ENCODE measurements around the gene MAST3. TPM values are rescaled to one million over a fixed set of nuclear protein-coding genes. Genes with fewer than 3 reads are reported as not detected.

Gene MAST3
- total RNA-seq, 1 donor from 2014 or later, result 16.6 TPM

- Mint-ChIP-seq H3K36me3 (ENCODE audit: unreplicated experiment) (no peaks in the 10 kb centered on the region), H3K4me3 (ENCODE audit: unreplicated experiment) (no peak overlapping the region), H3K27ac (ENCODE audit: unreplicated experiment) (no peak overlapping the region), H3K27me3 (ENCODE audit: unreplicated experiment) (peaks cover 5% of the 10 kb centered on the region), H3K4me1 (ENCODE audit: low read depth, unreplicated experiment) (no peaks in the 10 kb centered on the region), H3K9me3 (ENCODE audit: unreplicated experiment) (peaks cover 2% of the 10 kb centered on the region)
- DNase-seq, result no peak
- TF ChIP-seq, protein P1, sequence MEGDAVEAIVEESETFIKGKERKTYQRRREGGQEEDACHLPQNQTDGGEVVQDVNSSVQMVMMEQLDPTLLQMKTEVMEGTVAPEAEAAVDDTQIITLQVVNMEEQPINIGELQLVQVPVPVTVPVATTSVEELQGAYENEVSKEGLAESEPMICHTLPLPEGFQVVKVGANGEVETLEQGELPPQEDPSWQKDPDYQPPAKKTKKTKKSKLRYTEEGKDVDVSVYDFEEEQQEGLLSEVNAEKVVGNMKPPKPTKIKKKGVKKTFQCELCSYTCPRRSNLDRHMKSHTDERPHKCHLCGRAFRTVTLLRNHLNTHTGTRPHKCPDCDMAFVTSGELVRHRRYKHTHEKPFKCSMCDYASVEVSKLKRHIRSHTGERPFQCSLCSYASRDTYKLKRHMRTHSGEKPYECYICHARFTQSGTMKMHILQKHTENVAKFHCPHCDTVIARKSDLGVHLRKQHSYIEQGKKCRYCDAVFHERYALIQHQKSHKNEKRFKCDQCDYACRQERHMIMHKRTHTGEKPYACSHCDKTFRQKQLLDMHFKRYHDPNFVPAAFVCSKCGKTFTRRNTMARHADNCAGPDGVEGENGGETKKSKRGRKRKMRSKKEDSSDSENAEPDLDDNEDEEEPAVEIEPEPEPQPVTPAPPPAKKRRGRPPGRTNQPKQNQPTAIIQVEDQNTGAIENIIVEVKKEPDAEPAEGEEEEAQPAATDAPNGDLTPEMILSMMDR (IDR thresholded peaks at IDR 0.05; ENCODE audit: partially characterized antibody, unreplicated experiment), result no peak
Measured at GRCh38 chr19:18091217-18091608, 6.4 kb upstream of the MAST3 start.

- no peak overlapping the region for H3K27ac Mint-ChIP-seq (ENCODE audit: unreplicated experiment)
- H3K27me3 Mint-ChIP-seq (ENCODE audit: unreplicated experiment), result peaks cover under 1% of the 10 kb centered on the region
- peaks cover 2% of the 10 kb centered on the region for H3K9me3 Mint-ChIP-seq (ENCODE audit: unreplicated experiment)
- no peaks in the 10 kb centered on the region for H3K4me1 Mint-ChIP-seq (ENCODE audit: low read depth, unreplicated experiment)
- no peak overlapping the region for H3K4me3 Mint-ChIP-seq (ENCODE audit: unreplicated experiment)
- TF ChIP-seq, protein P1 (IDR thresholded peaks at IDR 0.05; ENCODE audit: partially characterized antibody, unreplicated experiment), result no peak
- DNase-seq, result no peak
- no peaks in the 10 kb centered on the region for H3K36me3 Mint-ChIP-seq (ENCODE audit: unreplicated experiment)
Measured at GRCh38 chr19:18093439-18094161, 4.0 kb upstream of the MAST3 start.

DNA sequence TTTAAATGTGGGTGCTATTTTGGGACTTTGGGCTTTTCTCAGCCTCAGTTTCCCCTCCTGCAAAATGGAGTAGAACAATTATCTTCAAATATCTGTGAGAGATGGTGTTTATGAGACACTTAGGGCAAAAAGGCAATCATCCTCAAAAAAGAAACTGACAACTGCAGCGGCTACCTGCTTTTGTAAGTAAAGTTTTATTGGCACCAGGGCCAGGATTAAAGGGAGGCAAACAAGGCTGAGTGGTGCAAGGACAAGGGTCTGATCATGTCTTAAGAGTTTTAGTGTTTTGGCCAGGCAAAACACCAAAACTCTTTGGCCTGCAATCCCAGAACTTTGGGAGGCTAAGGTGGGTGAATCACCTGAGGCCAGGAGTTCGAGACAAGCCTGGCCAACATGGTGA is 1.3 kb upstream of the MAST3 start:
- peaks cover 4% of the 10 kb centered on the region for H3K27me3 Mint-ChIP-seq (ENCODE audit: unreplicated experiment)
- no peak overlapping the region for H3K4me3 Mint-ChIP-seq (ENCODE audit: unreplicated experiment)
- H3K4me1 Mint-ChIP-seq (ENCODE audit: low read depth, unreplicated experiment), result peaks cover 2% of the 10 kb centered on the region
- peaks cover 4% of the 10 kb centered on the region for H3K9me3 Mint-ChIP-seq (ENCODE audit: unreplicated experiment)
- H3K27ac Mint-ChIP-seq (ENCODE audit: unreplicated experiment), result no peak overlapping the region
- no peak for DNase-seq
- H3K36me3 Mint-ChIP-seq (ENCODE audit: unreplicated experiment), result no peaks in the 10 kb centered on the region
- TF ChIP-seq, protein P1 (IDR thresholded peaks at IDR 0.05; ENCODE audit: partially characterized antibody, unreplicated experiment), result no peak

GRCh38 chr19:18097993-18098890 is 664 bp downstream of the MAST3 start:
- peaks cover 4% of the 10 kb centered on the region for H3K27me3 Mint-ChIP-seq (ENCODE audit: unreplicated experiment)
- H3K36me3 Mint-ChIP-seq (ENCODE audit: unreplicated experiment), result no peaks in the 10 kb centered on the region
- H3K4me1 Mint-ChIP-seq (ENCODE audit: low read depth, unreplicated experiment), result peaks cover 2% of the 10 kb centered on the region
- no peak overlapping the region for H3K27ac Mint-ChIP-seq (ENCODE audit: unreplicated experiment)
- H3K4me3 Mint-ChIP-seq (ENCODE audit: unreplicated experiment), result peak overlapping the region; percentile 70
- peaks cover 4% of the 10 kb centered on the region for H3K9me3 Mint-ChIP-seq (ENCODE audit: unreplicated experiment)
- no peak for DNase-seq
- TF ChIP-seq, protein P1 (IDR thresholded peaks at IDR 0.05; ENCODE audit: partially characterized antibody, unreplicated experiment), result no peak

Data from glutamatergic neuron (in vitro differentiated cells).